ENCODE data around the gene KIAA0930.

The KIAA0930 gene

DNA sequence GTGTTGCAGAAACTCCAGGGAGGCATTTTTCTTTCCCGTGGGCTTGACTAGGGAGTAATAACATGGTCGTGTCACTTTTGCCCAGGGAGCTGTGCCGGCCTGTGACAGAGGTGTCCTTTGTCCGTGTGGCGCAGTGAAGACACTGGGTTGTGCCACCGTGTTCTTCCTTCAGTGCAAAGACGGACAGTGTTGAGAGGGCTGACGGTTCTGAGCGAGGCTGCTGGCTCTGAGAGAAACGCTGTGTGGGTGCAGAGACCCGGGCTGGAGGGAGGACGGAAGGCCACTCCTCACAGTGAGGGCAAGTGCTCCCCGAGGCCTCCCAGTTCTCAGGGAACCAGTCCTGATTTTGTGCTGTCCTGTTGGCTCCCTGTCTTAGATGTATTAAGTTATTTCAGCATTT lies 56.7 kb downstream of the KIAA0930 start:
- no peak for DNase-seq (ENCODE audit: low read depth, low spot score)
- CTCF ChIA-PET: no interaction called here
- H3K4me3 ChIP-seq (ENCODE audit: low read depth, low read length): no peak overlapping the region
- POLR2A ChIA-PET: no interaction called here
- TF ChIP-seq, protein P1, sequence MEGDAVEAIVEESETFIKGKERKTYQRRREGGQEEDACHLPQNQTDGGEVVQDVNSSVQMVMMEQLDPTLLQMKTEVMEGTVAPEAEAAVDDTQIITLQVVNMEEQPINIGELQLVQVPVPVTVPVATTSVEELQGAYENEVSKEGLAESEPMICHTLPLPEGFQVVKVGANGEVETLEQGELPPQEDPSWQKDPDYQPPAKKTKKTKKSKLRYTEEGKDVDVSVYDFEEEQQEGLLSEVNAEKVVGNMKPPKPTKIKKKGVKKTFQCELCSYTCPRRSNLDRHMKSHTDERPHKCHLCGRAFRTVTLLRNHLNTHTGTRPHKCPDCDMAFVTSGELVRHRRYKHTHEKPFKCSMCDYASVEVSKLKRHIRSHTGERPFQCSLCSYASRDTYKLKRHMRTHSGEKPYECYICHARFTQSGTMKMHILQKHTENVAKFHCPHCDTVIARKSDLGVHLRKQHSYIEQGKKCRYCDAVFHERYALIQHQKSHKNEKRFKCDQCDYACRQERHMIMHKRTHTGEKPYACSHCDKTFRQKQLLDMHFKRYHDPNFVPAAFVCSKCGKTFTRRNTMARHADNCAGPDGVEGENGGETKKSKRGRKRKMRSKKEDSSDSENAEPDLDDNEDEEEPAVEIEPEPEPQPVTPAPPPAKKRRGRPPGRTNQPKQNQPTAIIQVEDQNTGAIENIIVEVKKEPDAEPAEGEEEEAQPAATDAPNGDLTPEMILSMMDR (IDR thresholded peaks at IDR 0.05; ENCODE audit: insufficient read depth, low read length, missing control alignments): no peak

DNA sequence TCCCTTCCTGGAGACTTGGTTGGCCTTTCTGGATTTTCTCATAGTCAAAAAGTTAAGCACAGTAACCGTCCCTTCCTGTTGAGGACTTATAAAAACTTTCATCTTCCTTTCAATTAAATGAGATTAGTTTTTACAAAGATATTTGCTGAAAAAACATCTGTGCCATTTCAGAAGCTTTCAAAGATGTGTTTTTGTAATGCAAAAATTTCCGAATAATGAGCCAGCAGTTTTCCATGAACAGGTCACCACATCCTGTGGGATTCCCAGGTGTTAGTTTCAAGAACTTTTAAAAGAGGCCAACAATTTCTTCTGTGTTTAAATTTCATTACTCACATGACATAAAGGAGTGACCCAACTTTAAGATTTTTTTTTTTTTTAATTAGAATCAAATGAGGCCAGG lies 58.9 kb downstream of the KIAA0930 start:
- POLR2A ChIA-PET: no interaction called here
- CTCF ChIA-PET: interaction anchor here (1.3 kb wide), 1 partner anchor 81 kb away, joined by 3 read pairs; no protein-coding TSS in a partner anchor
- DNase-seq (ENCODE audit: low read depth, low spot score): no peak
- no peak overlapping the region for H3K4me3 ChIP-seq (ENCODE audit: low read depth, low read length)
- TF ChIP-seq, protein P1 (IDR thresholded peaks at IDR 0.05; ENCODE audit: insufficient read depth, low read length, missing control alignments): no peak

DNA sequence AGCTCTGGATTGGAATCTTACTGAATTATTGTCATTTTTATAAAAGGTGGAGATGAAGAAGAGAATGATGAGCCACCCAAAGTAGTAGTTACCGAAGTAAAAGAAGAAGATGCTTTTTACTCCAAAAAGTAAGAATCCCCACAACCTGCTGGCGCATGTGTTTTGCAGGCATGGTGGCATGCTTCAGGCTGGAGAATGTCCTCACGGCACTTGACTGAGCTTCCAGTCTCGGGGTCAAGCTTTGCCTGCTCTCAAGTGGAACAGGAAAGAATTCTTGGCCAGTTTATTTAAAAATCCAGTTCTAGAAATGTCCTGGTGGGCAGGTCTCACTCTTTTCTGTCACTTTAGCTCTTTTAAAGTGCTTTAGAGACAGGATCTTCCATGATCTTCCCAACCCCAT lies 59.5 kb downstream of the KIAA0930 start:
- POLR2A ChIA-PET: no interaction called here
- DNase-seq (ENCODE audit: low read depth, low spot score): no peak
- TF ChIP-seq, protein P1 (IDR thresholded peaks at IDR 0.05; ENCODE audit: insufficient read depth, low read length, missing control alignments): no peak
- no peak overlapping the region for H3K4me3 ChIP-seq (ENCODE audit: low read depth, low read length)
- CTCF ChIA-PET: interaction anchor here (1.0 kb wide), 1 partner anchor 84 kb away, joined by 3 read pairs; no protein-coding TSS in a partner anchor

DNA sequence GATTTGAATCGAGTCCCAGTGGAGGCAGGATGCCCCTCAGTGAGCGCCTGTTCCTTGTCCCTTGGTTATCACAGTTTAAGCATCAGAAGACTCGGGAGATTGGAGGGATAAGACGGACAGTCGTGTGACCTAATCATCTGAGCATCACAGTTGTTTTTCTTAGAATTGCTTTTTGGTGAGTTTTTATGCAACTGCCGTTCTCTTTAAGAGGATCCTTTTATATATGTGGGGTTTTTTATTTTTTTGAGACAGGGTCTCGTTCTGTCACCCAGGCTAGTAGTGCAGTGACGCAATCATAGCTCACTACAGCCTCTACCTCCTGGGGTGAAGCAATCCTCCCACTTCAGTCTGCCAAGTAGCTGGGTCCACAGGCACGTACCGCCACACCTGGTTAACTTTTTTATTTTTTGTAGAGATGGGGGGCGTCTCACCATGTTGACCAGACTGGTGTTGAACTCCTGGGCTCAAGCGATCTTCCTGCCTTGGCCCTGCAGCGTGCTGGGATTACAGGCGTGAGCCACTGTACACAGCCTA lies 60.5 kb downstream of the KIAA0930 start:
- ChIA-PET CTCF (interaction anchor here (1.0 kb wide), 1 partner anchor 83 kb away, joined by 3 read pairs; no protein-coding TSS in a partner anchor), POLR2A (no interaction called here)
- TF ChIP-seq, protein P1 (IDR thresholded peaks at IDR 0.05; ENCODE audit: insufficient read depth, low read length, missing control alignments): no peak
- H3K4me3 ChIP-seq (ENCODE audit: low read depth, low read length): no peak overlapping the region
- no peak for DNase-seq (ENCODE audit: low read depth, low spot score)

DNA sequence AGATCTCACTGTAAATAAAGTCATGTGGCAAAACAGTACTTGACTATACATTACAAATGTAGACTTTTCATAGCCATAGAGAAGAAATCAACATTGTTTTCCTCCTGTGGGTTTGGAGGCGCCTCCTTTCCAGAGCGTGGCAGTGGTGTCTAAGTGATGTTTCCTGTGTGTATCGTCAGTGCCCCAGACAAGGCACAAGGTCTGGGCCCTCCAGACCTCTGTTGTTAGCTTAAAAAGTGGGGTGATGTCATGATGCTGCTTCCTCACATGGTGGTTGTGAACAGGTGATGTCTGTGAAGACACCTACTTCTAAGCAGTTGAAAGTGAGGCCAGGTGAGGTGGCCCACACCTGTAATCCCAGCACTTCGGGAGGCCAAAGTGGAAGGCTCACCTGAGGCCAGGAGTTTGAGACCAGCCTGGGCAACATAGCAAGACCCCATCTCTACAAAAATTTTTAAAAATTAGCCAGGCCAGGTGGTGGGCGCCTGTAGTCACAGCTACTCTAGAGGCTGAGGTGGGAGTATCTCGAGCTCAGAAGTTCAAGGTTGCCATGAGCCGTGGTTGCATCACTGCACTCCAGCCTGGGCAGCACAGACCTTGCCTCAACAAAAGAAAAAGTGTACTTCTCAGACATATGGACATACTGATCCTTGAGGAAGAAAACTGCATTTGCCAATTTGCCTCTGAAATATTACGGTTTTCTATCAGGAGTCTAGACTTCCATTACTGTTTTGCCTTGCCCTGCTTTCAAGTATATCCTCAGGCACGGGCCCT lies 61.2 kb downstream of the KIAA0930 start:
- CTCF ChIA-PET: no interaction called here
- POLR2A ChIA-PET: no interaction called here
- DNase-seq (ENCODE audit: low read depth, low spot score): no peak
- no peak overlapping the region for H3K4me3 ChIP-seq (ENCODE audit: low read depth, low read length)
- TF ChIP-seq, protein P1 (IDR thresholded peaks at IDR 0.05; ENCODE audit: insufficient read depth, low read length, missing control alignments): no peak

DNA sequence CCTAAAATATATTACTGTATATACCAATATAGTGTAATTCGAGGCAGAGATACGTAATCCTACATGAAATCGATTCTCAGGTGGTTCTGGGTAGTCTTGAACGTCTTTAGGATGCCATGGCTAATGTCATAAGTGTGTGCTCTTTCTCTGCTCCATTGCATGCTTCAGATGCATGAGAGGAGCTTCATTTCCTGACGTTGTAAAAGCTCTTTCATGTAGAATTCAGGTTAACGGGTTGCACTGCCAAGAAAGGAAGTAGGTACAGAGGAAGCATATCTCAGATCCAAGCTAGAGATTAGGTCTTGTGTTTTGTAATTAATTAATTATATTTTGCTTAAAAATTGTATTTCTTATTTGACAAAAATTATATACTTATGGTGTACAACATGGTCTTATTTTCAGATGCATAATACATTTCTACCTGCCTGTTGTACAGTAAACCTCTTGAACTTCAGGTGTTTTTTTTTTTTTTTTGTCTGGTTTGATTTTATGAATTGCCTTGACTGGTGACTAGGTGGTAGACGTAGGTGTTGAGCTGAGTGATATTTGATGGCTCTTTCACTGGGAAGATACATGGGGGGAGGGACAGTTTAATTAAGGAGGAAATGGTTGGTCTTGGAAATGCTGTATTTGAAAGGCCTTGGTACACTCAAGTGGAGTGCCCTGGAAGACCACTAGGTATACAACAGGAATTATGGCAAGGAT lies 67.7 kb downstream of the KIAA0930 start:
- POLR2A ChIA-PET: no interaction called here

More for the DNA sequence above, 67.7 kb downstream of the KIAA0930 start:
- CTCF ChIA-PET: interaction anchor here (1.0 to 1.9 kb wide), 3 partner anchors 20 to 381 kb away, joined by 3 to 6 read pairs (median 3); no protein-coding TSS in a partner anchor
- no peak for DNase-seq (ENCODE audit: low read depth, low spot score)
- no peak overlapping the region for H3K4me3 ChIP-seq (ENCODE audit: low read depth, low read length)
- TF ChIP-seq, protein P1 (IDR thresholded peaks at IDR 0.05; ENCODE audit: insufficient read depth, low read length, missing control alignments): no peak
